Activated T-helper 9 cell treated with anti-CD3 and anti-CD28 coated beads, Interleukin-2, amount 50 U/mL, for 16 hours (primary cell): ENCODE measurements around the gene FOXN3.

Experiments
- DNase-seq: peaks from one replicate; pipeline ENCODE4 v3.0.0-alpha.2; 2020; ENCODE audit warnings: low read depth

FOXN3 gene

DNA sequence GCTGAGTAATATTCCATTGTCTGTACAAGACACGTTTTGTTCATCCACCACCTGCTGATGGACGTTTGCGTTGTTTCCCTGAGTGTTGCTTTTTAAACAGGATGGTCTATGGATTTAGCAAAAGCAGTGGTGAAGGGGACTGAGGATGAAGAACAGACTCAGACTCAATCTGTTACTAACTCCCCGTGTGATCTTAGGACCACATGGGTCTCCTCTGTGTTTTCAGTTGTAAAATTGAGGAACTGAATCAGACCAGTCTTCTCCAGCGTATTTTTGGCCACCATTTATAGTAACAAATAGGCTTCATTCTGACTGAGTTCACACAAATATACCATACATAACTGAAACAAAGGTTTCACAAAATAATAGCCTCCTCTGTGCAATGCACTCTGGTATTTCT lies 85.6 kb downstream of the FOXN3 start:
- no peak for DNase-seq

DNA sequence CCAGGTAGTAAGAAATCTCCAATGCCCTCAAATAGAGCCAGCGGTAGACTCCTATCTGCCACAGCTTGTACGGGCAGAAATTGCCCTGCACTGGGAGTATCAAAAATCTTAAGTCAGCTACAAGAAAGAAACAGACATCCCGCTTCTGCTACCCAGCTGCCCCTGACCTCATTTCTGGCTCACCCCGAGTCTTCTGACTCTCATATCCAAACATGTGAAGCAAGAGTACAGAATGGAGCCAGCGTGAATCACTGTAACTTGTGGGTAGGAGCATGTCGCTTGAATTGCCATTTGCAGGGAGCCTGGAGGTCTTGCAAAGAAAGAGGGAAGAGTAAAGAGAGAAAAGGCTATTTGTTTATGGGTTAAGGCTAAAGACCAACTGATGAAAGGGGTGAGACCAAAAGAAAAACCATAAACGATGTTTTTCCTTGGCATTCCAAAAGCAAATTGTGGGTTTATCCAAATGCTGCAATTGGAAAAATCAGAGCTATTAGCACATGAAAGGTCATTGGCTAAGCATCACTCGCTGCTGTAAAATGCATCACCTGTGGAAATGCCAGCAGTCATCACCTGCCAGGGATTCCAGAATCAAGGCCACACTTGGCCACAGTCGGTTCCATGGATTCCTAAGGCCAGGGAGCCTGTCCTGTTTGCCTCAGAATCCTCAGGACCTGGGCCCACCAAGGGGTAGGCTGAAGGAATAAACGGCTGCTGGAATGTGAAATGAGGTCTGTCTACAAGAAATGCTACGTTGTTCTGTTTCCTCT lies 86.6 kb downstream of the FOXN3 start:
- DNase-seq = no peak

DNA sequence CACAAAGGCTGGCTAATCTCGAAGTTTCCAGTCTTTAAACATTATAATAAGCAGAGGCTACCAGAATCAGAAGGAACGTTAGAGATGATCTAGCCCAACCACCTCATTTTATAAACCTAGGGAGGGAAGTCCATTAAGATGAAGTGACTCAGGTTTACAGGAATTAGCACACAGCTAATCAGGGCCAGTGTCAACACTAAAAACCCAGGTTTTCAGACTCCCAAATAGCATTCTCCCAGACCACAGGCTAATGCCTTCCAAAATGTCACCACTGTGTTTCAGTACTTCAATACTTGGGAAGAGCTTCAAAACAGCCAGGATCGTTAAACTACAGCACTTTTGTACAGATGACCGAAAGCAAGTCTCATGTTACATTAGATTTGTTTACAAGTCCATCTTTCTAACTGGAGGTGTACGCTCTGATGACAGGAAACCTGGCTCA lies 89.2 kb downstream of the FOXN3 start:
- no peak for DNase-seq

DNA sequence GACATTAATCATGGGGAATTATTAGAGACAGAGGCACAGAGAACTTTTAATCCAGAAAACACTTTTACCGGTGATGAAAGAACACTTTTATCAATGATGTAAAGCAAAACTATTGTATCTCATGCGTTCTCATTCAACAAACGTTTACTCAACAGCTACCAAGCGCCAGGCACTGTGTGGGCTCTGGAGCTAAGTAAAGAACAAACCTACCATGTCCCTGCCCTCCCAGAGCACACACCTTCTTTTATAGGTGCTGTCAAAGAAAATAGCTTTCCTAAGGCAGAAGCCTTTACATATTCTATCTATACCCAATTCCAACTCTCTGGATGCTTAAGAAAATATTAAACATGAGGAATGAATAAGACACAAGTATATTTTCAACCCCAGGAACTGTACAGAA lies 91.1 kb downstream of the FOXN3 start:
- DNase-seq = no peak

DNA sequence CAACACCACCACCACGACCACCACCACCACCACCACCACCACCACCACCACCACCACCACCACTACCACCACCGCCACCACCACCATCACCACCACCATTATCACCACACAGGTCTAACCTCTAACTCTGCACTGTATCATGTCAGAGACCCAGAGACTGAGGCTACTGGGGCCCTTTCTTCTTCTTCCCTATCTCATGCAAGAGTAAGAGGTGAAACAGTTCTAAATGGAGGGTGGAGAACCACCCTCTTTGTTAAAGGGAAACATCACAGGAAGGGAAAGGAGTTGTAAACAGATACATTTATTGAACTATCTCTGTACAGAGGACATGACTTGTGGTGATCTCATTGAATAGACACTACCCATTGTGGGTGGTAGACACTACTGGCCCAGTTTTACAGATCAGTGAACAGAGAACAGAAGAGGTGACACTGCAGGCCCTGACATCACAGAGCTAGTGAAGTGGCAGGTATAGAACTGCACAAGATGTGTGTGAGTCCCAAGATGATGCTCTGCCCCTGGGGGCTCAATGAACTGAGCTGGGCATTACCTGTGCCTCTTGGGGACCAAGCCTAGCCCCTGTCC lies 91.6 kb downstream of the FOXN3 start:
- DNase-seq = no peak

DNA sequence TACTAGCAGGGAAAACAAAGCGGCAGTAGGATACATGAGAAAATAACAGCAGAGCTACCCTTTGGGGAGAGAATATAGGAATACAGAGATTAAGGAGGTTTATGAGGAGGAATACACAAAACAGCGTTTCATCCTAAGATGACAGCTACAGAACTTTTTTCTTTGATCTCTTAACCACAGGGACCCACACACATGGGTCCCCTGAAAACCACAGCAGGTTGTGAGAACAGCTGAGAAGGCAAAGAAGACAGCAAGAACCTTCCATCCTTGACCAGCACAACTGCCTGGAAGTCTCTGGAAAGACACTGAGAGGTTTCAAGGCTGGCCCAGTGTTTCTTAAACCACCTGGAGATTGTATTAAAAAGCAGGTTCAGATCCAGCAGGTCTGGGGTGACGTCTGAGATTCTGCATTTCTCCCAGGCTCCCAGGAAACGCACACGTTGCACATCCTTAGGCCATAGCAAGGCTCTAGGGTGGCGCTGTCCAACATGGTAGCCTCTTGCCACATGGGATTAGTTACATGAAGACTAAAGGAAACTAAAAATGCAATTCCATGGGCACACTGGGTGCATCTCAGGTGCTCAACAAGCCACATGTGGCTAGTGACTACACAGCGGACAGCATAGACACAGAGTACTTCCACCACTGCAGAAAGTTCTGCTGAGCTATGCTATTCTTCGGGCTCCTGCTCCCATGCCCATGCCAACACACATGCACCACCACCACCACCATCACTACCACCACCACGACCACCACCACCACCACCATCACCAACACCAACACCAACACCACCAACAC lies 92.3 kb downstream of the FOXN3 start:
- DNase-seq = no peak

DNA sequence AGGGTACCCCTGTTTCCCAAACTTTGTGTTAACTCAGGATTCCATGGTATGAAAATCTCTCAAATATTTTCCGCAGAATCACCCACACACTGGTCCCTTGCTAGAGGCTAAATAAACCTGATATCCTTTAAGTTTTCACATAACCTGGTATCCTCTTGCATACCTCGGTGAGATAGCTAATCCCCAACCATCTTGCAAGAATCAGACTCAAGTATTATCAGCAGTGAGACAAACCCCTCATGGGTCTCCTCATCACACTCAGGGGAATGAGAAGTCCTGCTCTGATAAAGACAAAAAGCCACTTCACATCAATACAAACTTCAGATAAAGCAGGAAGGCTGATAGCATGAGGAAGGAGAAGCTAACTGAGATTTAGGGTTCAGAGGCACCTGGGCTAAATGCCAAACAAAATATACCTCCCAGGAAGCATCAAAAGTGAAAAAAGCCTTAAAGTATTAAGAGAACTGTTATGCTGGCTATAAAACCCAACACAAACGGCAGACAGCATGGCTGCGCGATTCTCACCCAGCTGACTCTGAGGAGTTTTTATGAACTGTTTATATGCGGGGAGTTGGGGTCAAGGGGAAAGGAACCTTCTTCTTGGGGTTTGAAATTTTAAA lies 96.5 kb downstream of the FOXN3 start:
- no peak for DNase-seq

DNA sequence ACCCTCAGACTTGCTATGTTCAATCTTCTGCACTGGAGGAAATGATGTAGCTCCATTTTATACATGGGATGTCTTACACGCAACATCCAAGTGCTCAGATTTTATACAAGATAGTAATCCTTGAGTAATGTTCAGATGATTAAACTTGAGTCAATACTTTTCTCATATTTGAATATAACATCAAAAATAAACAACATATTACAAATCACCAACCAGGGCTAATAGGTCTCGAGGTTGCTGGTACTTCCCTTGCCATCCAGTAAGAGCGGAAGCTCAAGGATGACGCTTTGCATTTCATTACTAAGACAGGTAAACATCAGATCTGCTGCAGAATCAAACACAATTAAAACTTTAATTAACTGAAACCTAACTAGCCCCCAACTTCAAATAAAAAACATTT lies 97.3 kb downstream of the FOXN3 start:
- no peak for DNase-seq

DNA sequence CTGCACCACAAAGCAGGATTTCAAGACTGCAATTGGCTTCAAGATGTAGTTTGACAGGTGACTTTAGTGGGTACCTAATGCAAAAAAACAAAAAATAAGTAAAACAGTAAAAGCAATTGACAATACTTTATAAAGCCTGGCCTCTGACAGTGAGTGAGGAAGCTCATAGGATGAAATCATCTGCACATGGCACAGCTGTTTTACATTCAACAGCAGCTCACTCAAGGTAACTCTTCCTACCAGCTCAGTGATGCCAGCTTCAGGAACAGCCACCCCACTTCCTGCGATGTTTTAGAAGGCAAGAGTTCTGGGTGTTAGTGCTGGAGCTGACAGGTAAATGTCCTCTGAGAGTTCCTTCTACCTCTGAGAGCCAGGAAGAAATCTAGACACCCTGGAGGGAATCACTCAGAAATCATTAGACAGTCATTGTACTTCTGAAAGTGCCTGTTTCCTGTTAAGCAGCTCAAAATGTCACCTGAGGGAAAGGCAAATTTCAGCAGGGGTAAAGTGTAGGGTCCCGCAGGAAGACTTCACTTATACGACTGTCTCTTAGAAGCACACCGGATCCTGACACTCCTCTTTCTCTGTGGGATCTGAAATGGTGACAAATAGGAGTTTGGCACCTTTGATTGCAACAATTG lies 99.9 kb downstream of the FOXN3 start:
- DNase-seq = no peak

DNA sequence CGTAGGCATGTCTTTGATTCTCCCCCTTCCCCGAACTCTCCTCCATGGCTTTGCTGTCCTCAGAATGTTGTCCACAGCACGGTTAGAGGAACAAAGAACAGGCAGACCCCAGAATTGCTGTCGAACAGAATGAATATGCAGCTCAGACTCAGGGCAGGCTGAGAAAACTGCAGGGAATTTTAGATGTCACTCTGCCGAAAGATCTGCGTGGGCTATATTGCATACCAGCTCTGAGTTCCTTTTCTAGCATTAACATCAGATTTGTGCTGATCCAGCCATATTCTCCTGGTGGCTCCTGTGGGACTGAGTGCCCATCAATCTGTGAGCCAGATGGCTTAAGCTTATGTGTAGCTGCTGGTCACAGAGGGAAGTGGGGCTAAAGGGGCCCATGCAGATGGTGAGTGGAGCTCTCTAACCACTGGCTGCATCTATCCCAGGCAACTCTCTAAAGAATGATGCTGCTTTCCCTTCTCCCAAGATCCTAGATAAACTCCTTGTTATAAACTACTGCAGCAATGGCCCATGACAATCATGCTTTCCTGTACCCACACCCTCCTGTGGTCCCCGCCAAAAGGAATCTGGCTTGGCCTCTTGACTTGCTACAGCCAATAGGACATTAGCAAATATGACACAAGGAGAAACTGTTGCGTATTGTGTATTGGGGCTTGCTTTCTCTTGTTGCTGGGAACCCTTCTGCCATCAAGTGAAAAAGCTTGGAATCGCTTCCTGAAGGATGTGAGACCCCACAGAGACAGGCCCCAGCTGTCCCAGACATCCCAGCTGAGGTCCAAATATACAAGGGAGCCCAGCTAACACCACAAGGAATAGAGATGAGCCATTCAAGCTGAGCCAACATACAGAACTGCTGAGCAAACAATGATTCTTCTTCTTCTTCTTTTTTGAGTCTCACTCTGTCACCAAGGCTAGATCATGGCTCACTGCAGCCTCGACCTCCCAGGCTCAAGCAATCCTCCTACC lies 101.3 kb downstream of the FOXN3 start:
- no peak for DNase-seq

DNA sequence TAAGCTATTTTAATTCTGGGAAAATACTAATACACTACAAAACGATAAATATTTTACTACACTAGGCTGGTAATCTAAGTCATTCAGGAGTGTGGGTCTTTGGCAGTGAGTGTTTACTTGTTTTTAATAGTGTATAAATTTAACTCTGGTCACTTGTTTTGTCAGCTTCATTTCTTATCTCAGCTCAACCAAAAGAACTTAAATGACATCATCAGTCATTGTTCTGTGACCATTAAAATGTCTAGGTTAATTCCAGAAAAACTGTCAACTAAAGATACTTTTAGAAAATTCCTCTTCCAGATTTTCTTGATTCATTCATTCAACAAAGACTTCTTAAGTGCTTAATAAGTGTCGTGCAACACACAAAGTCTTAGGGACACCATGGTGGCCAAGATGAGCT lies 102.8 kb downstream of the FOXN3 start:
- no peak for DNase-seq

DNA sequence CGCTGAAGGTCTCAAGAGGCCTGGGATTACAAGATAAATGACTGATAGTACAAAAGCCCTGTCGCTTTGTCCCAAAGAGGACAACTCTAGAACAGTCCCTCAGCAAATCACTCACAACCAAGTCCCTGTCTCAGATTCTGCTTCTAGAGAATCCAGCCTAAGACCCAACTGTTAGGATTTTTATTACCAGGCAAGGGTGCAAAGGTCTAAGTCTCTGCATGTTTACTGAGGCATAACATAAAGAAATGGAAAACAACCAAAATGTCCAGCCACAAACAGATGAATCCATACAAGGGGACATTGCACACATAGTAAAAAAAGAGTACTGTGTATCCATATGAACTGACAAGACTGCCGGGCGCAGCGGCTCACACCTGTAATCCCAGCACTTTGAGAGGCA lies 104.1 kb downstream of the FOXN3 start:
- DNase-seq = no peak

DNA sequence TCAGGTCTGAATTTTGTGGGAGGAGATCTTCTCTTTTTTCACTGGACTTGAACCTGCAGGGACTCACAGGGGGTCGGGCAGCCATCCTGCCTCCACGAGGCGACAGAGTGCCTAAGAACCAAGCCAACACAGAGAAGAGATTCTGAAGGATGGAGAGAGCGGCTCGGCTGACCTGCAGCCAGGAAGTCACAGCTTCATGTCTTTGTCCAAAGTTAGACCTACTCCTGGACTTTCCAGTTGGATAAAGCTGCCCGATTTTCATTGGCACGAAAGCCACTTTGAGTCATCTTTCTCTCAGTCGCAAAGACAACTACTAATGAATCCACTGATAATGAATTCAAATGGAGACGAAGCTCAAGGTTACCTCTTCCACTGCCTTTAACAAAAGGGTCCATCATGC lies 106.8 kb downstream of the FOXN3 start:
- DNase-seq = no peak

DNA sequence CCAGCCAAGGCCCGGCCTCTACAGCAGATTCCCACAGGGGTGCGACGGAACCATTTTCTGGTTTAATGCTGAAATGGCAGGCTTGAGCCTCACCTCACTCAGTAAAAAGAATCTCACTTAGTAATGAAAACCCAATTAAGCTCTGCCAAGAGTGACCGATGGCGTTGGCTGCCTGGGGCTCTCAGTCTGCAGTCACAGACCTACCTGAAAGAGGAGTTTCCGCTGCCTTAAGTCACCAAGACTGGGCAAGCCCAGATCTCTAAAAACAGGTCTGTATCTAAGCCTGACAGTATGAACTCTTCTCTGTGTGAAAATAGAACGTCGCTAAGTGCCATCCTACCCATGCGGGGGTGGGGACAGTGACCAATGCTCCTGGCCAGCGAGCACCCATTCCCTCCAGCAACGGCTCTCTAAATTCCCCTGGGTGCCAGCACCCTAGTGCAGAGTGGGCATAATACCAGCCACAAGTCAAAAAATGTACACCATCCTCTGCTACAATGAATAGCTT lies 107.3 kb downstream of the FOXN3 start:
- DNase-seq = no peak

DNA sequence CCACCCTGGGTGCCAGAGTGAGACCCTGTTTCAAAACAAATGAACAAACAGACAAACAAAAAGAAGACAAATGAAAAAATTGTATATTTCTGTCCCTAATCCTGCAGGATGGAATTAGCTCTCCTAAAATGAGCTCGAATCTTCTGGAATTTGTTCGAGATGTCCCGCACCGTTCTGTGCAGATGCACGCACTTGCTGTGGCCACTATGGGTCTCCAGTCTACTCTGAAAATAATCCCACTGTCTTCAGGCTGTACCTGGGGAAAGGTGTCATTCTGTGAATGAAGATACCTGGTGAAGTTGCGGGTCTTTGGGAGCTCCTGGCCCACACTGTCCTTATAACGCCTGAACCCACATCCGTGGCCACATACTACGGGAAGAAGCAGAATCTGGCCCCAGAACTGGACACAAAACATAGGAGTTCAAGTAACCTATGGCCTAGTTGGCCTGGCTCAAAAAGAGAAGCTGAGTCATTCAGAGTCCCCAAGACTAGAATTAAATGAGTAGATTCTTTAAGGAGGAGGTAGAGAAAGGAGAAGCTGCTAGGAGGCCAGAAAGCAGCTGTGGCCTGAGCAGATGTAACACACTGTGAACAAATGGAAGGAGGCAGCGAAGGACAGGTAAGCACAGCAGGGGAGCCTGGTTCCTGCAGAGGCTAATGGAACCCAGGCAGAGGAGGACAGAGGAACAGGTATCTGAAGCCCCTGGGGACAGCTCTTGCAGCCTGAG lies 108.6 kb downstream of the FOXN3 start:
- DNase-seq = no peak

DNA sequence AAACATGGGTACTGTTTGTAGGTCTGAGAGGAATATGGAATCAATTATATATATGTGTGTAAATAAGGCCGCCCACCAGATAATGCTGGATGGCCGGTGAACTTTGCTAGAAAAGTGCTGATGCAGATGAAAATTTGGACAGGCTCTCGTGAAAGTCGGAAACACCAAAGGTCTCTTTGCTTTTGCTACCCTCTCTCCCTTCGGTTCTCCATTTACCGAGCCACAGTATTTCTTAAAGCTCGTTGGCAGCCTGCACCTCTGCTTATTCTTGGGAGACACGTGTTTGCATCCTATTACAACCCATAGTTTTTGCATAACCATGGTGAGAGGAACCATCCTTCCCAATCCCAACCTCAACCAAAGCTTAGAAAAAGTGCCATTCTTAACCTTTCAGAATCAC lies 109.6 kb downstream of the FOXN3 start:
- DNase-seq = no peak

DNA sequence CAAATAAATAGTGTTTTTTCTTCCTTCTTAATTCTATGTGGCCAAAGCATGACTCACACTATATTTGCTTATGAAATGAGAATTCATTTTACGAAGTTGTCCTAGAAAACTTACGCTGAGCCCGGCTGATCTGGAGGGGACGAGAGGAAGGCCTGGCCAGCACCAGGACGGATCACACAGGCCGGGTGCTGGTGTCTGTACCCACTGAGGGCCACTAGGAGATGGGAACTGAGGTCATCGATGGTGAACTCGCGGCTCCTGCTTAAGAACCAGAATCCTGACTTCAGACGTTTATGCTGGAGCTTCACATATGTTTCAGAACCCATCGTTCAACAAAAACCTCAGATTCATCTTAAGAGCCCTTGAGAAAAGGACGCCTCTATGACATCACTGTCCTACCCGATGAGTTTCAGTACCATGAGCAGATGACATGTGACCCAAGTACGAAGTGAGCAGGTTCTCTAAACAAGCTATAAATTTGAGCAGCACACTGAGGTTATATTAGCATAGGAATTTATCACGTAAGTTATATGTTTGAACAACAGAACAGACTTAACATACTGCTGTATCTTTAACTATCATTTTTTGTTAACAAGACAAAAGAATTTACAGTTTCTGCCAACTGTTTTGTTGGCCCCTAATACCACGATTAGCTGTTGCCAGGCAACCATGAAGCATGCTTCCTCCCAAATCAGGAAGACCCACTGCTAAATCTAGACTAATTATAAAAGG lies 111.9 kb downstream of the FOXN3 start:
- no peak for DNase-seq

DNA sequence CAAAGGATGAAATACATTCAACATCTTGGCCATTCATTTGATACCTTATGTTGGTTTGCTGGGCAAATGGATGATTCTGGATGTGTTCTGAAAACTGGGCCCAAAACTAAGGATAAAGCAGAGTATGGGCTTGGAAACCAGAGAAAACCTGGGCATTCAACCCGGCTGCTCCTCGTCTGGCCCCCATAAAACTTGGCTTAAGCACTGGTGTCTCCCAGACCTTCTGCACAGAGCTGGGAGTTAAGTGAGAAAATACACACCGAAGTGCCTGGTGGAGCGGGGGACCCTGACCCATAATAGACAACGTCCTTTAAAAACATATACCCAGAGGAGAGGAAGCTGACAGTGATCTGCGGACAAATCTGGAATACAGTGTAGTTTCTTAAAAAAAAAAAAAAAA lies 112.5 kb downstream of the FOXN3 start:
- no peak for DNase-seq
